ENCODE results near the gene PRR29.
"Not testable (repeated sequence)": the region's sequence is repeated elsewhere in the genome, so short reads cannot be mapped to it uniquely, and the experiment has no call there.

GRCh38 chr17:63982641-63983040 lies 15.5 kb upstream of the PRR29 start:
- TF ChIP-seq, protein P1, sequence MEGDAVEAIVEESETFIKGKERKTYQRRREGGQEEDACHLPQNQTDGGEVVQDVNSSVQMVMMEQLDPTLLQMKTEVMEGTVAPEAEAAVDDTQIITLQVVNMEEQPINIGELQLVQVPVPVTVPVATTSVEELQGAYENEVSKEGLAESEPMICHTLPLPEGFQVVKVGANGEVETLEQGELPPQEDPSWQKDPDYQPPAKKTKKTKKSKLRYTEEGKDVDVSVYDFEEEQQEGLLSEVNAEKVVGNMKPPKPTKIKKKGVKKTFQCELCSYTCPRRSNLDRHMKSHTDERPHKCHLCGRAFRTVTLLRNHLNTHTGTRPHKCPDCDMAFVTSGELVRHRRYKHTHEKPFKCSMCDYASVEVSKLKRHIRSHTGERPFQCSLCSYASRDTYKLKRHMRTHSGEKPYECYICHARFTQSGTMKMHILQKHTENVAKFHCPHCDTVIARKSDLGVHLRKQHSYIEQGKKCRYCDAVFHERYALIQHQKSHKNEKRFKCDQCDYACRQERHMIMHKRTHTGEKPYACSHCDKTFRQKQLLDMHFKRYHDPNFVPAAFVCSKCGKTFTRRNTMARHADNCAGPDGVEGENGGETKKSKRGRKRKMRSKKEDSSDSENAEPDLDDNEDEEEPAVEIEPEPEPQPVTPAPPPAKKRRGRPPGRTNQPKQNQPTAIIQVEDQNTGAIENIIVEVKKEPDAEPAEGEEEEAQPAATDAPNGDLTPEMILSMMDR (IDR thresholded peaks at IDR 0.05; ENCODE audit: low read depth, low read length): not testable (repeated sequence)
- TF ChIP-seq EZH2phosphoT487 (IDR thresholded peaks at IDR 0.05; ENCODE audit: low read depth): not testable (repeated sequence)
